Spleen (tissue), 11 donors: ENCODE measurements around the gene RSF1. TPM values are rescaled to one million over a fixed set of nuclear protein-coding genes. Genes with fewer than 3 reads are reported as not detected.

Experiments used
- DNase-seq: peaks from one replicate; pipeline ENCODE4 v3.0.0-alpha.2; 2020
- H3K27ac ChIP-seq, 8 donors: fragments of 200-600 bp; sonication (generic) in 7 of 8; 1 replicate in 4 of 8; 2 replicates in 4 of 8; pipeline versions ENCODE4 v1.5.0 to v1.8.0; 2016 to 2021; ENCODE audit warnings: inconsistent platforms in 4 of 8, mild to moderate bottlenecking in 4 of 8, moderate library complexity in 1 of 8
- H3K27me3 ChIP-seq, 7 donors: fragments of 200-600 bp; sonication (generic) in 6 of 7; replicated peaks in 1 of 7; 1 replicate in 4 of 7; 2 replicates in 3 of 7; pipeline versions ENCODE4 v1.5.0 to v1.8.0; 2016 to 2021; ENCODE audit warnings: inconsistent platforms in 3 of 7, mild to moderate bottlenecking in 1 of 7
- H3K36me3 ChIP-seq, 6 donors: fragments of 200-600 bp; sonication (generic) in 5 of 6; 1 replicate in 4 of 6; 2 replicates in 2 of 6; pipeline versions ENCODE4 v1.5.0 to v1.8.0; 2016 to 2021; ENCODE audit warnings: inconsistent platforms in 2 of 6
- H3K4me1 ChIP-seq, 6 donors: fragments of 200-600 bp; sonication (generic) in 5 of 6; 1 replicate in 3 of 6; 2 replicates in 3 of 6; pipeline versions ENCODE4 v1.5.0 to v1.8.0; 2016 to 2021; ENCODE audit warnings: inconsistent platforms in 3 of 6
- H3K4me3 ChIP-seq, 8 donors: fragments of 200-600 bp; sonication (generic) in 7 of 8; 1 replicate in 4 of 8; 2 replicates in 4 of 8; pipeline versions ENCODE4 v1.5.0 to v1.8.0; 2016 to 2021; ENCODE audit warnings: inconsistent platforms in 4 of 8, mild to moderate bottlenecking in 4 of 8, moderate library complexity in 2 of 8
- H3K9me3 ChIP-seq, 8 donors: fragments of 200-600 bp; sonication (generic) in 7 of 8; 1 replicate in 4 of 8; 2 replicates in 4 of 8; pipeline versions ENCODE4 v1.5.0 to v1.8.0; 2016 to 2021; ENCODE audit warnings: inconsistent platforms in 4 of 8
- CTCF ChIP-seq, 11 experiments: fragments of 200-600 bp in 7 of 11; fragments of 450-650 bp in 4 of 11; sonication (generic) in 4 of 11; IDR thresholded peaks in 8 of 11; conservative IDR thresholded peaks in 3 of 11; 1 replicate in 7 of 11; 2 replicates in 4 of 11; pipeline versions ENCODE4 v1.4.0 to v1.8.0; 2016 to 2021; ENCODE audit warnings: antibody characterized with exemption in 11 of 11, inconsistent platforms in 4 of 11, mild to moderate bottlenecking in 1 of 11
- POLR2A ChIP-seq, 3 donors: fragments of 450-650 bp; IDR thresholded peaks; one replicate each; pipeline ENCODE4 v1.5.1; 2017; ENCODE audit warnings: antibody characterized with exemption in 3 of 3, mild to moderate bottlenecking in 1 of 3
- POLR2AphosphoS5 ChIP-seq, 3 donors: sonication (generic); formaldehyde crosslinking; IDR thresholded peaks; one replicate each; pipeline ENCODE4 v1.5.1; 2017; ENCODE audit warnings: antibody characterized with exemption in 3 of 3
- WGBS, 5 donors: extraction: QIAGEN DNeasy Blood & Tissue Kit in 3 of 5; methylation state at CpG; one replicate each; pipeline versions ENCODE4 v1.1.5 to v1.1.7; 2013 to 2018; 5-methylcytosine and 5-hydroxymethylcytosine counted together
- intact Hi-C: fragments of 100-400 bp; cut with DNase I; formaldehyde crosslinking; loops from one replicate; pipeline ENCODE4 v1.15.0; 2023; ENCODE audit warnings: low total_unique reads
- polyA plus RNA-seq, 3 donors: library from polyadenylated mRNA; stranded (reverse); fragments of 200-250 nt; gene quantifications; one replicate each; pipeline ENCODE4 v1.2.1, GENCODE V29; 2013
- total RNA-seq, 7 donors: library from RNA; depleted of rRNA in 3 of 7; stranded (reverse); fragments of >200 nt in 3 of 7; fragmentation: NEBNext Ultra II Directional in 4 of 7; extraction: Animal tissue kit (Norgen Biotek cat#: 25700) in 4 of 7; gene quantifications; one replicate each; pipeline versions ENCODE4 v1.1.0 to v1.2.1, GENCODE V29; 2016 to 2021
- donor health status: healthy with polysubstance abuse.
- donor health status: DM: no; HTN: no; CAD: no; lungs with moderate emphysema.
- donor health status: DM: no; HTN: no; CAD: no.
- donor health status: Bipolar disorder and iron deficiency.
- donor health status: healthy.
- donor health status: DM: no; HTN: no; CAD: no.
- donor health status: DM: yes; HTN: yes; CAD: no.

Gene RSF1
- total and polyA plus RNA-seq, 10 donors = 6.1 to 82.1 (median 65.0) TPM

- Histone ChIP-seq H3K4me1 (peaks cover 0 to 26% (median 7%) of the 10 kb centered on the region in 6 donors), H3K36me3 (peaks cover 0 to 30% (median 0%) of the 10 kb centered on the region in 6 donors), H3K9me3 (no peaks in the 10 kb centered on the region), H3K27ac (no peak overlapping the region), H3K27me3 (no peaks in the 10 kb centered on the region), H3K4me3 (no peak overlapping the region)
- no peak for TF ChIP-seq CTCF (IDR thresholded peaks at IDR 0.05 in 8 of 11, conservative IDR thresholded peaks at IDR 0.05 in 3 of 11)
- no peak for TF ChIP-seq POLR2A (IDR thresholded peaks at IDR 0.05)
- no peak for TF ChIP-seq POLR2AphosphoS5 (IDR thresholded peaks at IDR 0.05)
- DNase-seq = no peak
- intact Hi-C loops = no loop called here
- 89 to 97% (median 95%) methylated on average over 5 of the region's 5 CpGs for WGBS, 5 donors
These were observed 71.3 kb downstream of the RSF1 start for GRCh38 chr11:77749232-77749631.

- no peak for DNase-seq
- H3K4me1 ChIP-seq = peaks cover 0 to 26% (median 7%) of the 10 kb centered on the region in 6 donors
- TF ChIP-seq POLR2AphosphoS5 (IDR thresholded peaks at IDR 0.05) (no peak), POLR2A (IDR thresholded peaks at IDR 0.05) (no peak)
- no peaks in the 10 kb centered on the region for H3K27me3 ChIP-seq
- H3K36me3 ChIP-seq = peaks cover 0 to 27% (median 0%) of the 10 kb centered on the region in 6 donors
- no peak overlapping the region for H3K27ac ChIP-seq
- H3K9me3 ChIP-seq = no peaks in the 10 kb centered on the region
- H3K4me3 ChIP-seq = no peak overlapping the region
- intact Hi-C loops = no loop called here
- WGBS, 5 donors = 67 to 77% (median 74%) methylated on average over 5 of the region's 5 CpGs
These were observed 72.3 kb downstream of the RSF1 start for GRCh38 chr11:77748266-77748665.

GRCh38 chr11:77747381-77747969 lies 73.0 kb downstream of the RSF1 start:
- DNase-seq = no peak

GRCh38 chr11:77736473-77736872 lies 84.0 kb downstream of the RSF1 start:
- Histone ChIP-seq H3K9me3 (peaks cover 0 to 14% (median 10%) of the 10 kb centered on the region in 8 donors), H3K4me1 (no peaks in the 10 kb centered on the region), H3K36me3 (peaks cover 0 to 100% (median 37%) of the 10 kb centered on the region in 6 donors), H3K4me3 (no peak overlapping the region), H3K27me3 (no peaks in the 10 kb centered on the region), H3K27ac (no peak overlapping the region)
- DNase-seq = no peak
- intact Hi-C loops = no loop called here
- TF ChIP-seq CTCF (IDR thresholded peaks at IDR 0.05 in 8 of 11, conservative IDR thresholded peaks at IDR 0.05 in 3 of 11) (no peak), POLR2A (IDR thresholded peaks at IDR 0.05) (no peak), POLR2AphosphoS5 (IDR thresholded peaks at IDR 0.05) (no peak)
- 97 to 100% (median 99%) methylated on average over 2 of the region's 2 CpGs for WGBS, 5 donors

More at GRCh38 chr11:77747381-77747969, 73.0 kb downstream of the RSF1 start:
- peaks cover 0 to 20% (median 0%) of the 10 kb centered on the region in 6 donors for H3K36me3 ChIP-seq
- TF ChIP-seq POLR2AphosphoS5 (IDR thresholded peaks at IDR 0.05) (no peak), POLR2A (IDR thresholded peaks at IDR 0.05) (no peak), CTCF (IDR thresholded peaks at IDR 0.05 in 8 of 11, conservative IDR thresholded peaks at IDR 0.05 in 3 of 11) (no peak)
- no peaks in the 10 kb centered on the region for H3K9me3 ChIP-seq
- H3K27ac ChIP-seq = no peak overlapping the region
- WGBS, 5 donors = 82 to 93% (median 88%) methylated on average over 3 of the region's 3 CpGs
- H3K4me3 ChIP-seq = no peak overlapping the region
- peaks cover 0 to 26% (median 6%) of the 10 kb centered on the region in 6 donors for H3K4me1 ChIP-seq
- intact Hi-C loops = no loop called here
- H3K27me3 ChIP-seq = no peaks in the 10 kb centered on the region
